RWPE2 (cell line): ENCODE data around the gene DNAJC7.

Experiments used
- ATAC-seq: fragments of 200-7000 bp; cut with Tn5 transposase; 3 replicates; pipeline ENCODE4 v1.9.1; 2021; ENCODE audit warnings: low read depth
- DNase-seq: peaks from one replicate; pipeline ENCODE4 v3.0.0-alpha.2; 2020; ENCODE audit warnings: low spot score
- H3K27ac ChIP-seq: fragments of 450-650 bp; 2 replicates; pipeline ENCODE4 v1.5.1; 2017; ENCODE audit warnings: mild to moderate bottlenecking; ENCODE audit not compliant: poor library complexity, severe bottlenecking
- H3K27me3 ChIP-seq: fragments of 250-450 bp; sonication (Bioruptor Pico); 2 replicates; pipeline ENCODE4 v1.5.1; 2021; ENCODE audit warnings: mild to moderate bottlenecking, moderate library complexity; ENCODE audit not compliant: insufficient read depth, poor library complexity, severe bottlenecking
- H3K36me3 ChIP-seq: fragments of 250-450 bp; sonication (Bioruptor Pico); 2 replicates; pipeline ENCODE4 v1.5.1; 2020; ENCODE audit warnings: low read depth, mild to moderate bottlenecking, moderate library complexity
- H3K4me1 ChIP-seq: fragments of 250-450 bp; sonication (Bioruptor Pico); 2 replicates; pipeline ENCODE4 v1.5.1; 2021; ENCODE audit warnings: mild to moderate bottlenecking, moderate library complexity; ENCODE audit not compliant: insufficient read depth, poor library complexity, severe bottlenecking
- H3K4me3 ChIP-seq: fragments of 250-450 bp; sonication (Bioruptor Pico); 2 replicates; pipeline ENCODE4 v1.5.1; 2021; ENCODE audit warnings: mild to moderate bottlenecking, moderate library complexity; ENCODE audit not compliant: severe bottlenecking
- H3K9me3 ChIP-seq: fragments of 250-450 bp; sonication (Bioruptor Pico); 2 replicates; pipeline ENCODE4 v1.5.1; 2021; ENCODE audit warnings: mild to moderate bottlenecking, moderate library complexity; ENCODE audit not compliant: severe bottlenecking
- TF ChIP-seq, protein P1 (sequence below): fragments of 450-650 bp; IDR thresholded peaks from one replicate; pipeline ENCODE4 v1.5.1; 2017; ENCODE audit warnings: mild to moderate bottlenecking, moderate library complexity; ENCODE audit not compliant: poor library complexity, severe bottlenecking

DNAJC7 gene

DNA sequence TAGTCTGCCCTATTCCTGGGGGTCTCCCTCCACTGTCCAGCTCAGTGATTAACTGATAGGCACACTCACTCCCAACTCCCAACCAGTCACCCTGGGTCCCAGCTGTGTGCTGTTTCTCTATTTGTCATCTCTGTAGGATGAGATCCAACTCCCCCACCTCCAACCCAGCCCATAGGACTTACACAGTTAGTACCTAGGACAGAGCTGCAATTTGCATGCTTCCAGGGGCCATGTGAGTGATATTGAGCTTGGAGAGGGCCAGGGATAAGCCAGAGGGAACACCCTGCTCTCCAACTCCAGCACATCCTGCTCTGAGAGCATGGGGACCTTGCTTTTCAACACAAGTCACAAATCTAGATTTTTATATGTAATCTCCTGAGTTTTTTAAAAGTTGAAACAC is 24.4 kb upstream of the DNAJC7 start:
- no peak overlapping the region for H3K4me3 ChIP-seq
- TF ChIP-seq, protein P1, sequence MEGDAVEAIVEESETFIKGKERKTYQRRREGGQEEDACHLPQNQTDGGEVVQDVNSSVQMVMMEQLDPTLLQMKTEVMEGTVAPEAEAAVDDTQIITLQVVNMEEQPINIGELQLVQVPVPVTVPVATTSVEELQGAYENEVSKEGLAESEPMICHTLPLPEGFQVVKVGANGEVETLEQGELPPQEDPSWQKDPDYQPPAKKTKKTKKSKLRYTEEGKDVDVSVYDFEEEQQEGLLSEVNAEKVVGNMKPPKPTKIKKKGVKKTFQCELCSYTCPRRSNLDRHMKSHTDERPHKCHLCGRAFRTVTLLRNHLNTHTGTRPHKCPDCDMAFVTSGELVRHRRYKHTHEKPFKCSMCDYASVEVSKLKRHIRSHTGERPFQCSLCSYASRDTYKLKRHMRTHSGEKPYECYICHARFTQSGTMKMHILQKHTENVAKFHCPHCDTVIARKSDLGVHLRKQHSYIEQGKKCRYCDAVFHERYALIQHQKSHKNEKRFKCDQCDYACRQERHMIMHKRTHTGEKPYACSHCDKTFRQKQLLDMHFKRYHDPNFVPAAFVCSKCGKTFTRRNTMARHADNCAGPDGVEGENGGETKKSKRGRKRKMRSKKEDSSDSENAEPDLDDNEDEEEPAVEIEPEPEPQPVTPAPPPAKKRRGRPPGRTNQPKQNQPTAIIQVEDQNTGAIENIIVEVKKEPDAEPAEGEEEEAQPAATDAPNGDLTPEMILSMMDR = no peak
- no peaks in the 10 kb centered on the region for H3K36me3 ChIP-seq
- H3K4me1 ChIP-seq = peaks cover 4% of the 10 kb centered on the region
- ATAC-seq (no peak), DNase-seq (no peak)
- no peak overlapping the region for H3K27ac ChIP-seq
- H3K9me3 ChIP-seq = no peaks in the 10 kb centered on the region
- no peaks in the 10 kb centered on the region for H3K27me3 ChIP-seq

DNA sequence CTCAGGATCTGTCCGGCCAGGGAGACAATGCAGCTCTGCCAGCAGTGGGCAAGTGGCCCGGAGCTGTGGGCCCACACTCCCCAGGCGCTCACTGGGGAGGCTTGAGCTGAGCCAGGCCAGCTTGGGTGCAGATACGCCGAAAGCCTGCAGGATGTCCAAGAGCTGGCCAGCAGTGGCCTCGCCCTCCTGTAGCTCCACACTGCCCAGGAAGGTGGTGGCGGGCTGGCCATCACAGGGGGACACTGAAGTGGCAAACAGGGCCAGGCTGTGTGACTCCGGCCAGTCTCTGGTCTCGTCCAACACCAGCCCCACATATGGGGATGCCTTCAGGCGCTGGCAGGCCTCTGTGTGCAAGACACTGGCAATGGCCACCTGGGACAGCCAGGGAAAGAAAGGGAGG is 23.6 kb upstream of the DNAJC7 start:
- H3K4me3 ChIP-seq = no peak overlapping the region
- H3K27me3 ChIP-seq = no peaks in the 10 kb centered on the region
- peaks cover 4% of the 10 kb centered on the region for H3K4me1 ChIP-seq
- ATAC-seq = no peak
- H3K36me3 ChIP-seq = no peaks in the 10 kb centered on the region
- no peak for DNase-seq
- H3K27ac ChIP-seq = no peak overlapping the region
- TF ChIP-seq, protein P1 = no peak
- H3K9me3 ChIP-seq = no peaks in the 10 kb centered on the region

DNA sequence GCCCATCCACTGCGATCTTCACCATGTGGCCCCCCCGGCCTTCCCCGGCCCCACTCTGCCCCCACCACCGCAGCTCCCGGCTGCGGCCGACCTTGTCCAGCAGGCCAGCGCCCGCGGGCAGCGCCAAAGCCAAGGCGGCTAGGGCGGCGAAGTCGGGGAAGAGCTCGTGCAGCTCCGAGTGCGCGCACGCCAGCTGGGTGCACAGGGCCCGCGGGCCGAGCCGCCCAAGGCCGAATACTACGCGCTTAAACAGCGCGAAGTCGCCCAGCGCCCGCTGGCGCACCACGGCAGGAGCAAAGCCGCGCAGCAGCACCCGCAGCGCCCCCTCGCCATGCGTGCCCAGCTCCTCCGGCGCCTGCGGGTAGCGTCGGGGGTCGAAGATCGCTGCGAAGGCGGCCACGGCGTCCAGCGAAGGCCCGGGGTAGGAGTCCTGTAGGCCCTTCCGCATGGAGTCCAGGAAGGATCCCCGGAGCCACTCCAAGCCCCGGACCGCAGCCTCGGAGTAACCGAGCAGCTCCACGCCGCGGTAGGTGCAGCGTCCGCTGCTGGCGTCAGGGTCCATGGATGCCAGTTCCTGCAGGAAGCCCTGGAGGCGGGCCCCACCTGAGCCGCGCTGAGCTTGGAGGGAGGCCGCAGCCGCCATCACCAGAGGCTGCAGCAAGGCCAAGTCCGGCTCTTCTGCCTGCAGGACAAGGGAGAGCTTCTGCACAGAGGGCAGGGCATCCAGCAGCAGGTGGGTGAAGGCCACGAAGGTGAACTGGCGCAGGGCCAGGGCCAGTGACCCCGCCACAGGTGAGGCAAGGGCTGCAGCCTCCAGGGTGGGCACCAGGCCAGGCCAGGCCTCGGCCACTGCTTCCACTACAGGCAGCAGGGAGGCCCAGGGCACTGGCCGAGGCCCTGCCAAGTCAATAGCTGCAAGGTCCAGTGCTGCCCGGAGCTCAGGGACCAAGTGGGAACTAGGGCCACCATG is 22.8 kb upstream of the DNAJC7 start:
- no peak for DNase-seq
- Histone ChIP-seq H3K9me3 (no peaks in the 10 kb centered on the region), H3K4me1 (peaks cover 4% of the 10 kb centered on the region), H3K36me3 (no peaks in the 10 kb centered on the region), H3K4me3 (no peak overlapping the region), H3K27ac (no peak overlapping the region), H3K27me3 (no peaks in the 10 kb centered on the region)
- TF ChIP-seq, protein P1 = no peak
- no peak for ATAC-seq

DNA sequence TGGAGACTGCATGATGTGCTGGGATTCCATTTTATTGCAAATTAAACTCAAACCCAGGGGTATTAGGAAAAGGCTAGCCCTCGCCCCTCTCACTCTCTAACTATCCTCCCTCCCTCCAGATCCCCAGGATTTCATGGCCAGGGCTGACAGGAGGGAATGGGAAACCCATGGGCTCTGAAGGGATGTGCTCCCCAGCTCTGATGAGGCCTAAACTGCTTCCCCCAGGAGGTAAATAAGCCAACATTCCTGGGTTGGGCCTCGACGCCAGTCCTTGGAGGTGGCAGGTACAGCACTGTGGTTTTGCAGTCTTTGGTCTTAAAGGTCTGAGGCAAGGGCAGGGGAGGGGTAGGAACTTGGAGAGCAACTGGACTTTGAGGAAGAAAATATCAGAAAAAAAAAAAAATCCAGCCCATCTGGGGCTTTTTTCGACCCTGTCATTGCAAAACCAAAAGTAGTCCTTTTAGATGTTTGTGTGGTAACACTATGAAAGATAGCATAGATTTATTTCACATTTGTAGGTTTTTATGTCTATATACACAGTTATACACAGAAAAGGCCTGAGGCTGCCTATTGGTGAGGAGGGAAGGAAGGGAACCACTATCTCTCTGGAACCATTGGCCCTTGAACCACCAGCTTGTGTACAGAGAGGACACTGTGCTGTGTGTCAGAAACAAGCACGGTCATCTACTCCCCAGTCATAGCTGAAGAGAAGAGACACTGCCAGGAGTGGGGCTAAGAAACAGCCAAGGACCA is 21.2 kb upstream of the DNAJC7 start:
- Histone ChIP-seq H3K36me3 (no peaks in the 10 kb centered on the region), H3K9me3 (no peaks in the 10 kb centered on the region), H3K4me1 (peaks cover 4% of the 10 kb centered on the region), H3K27ac (no peak overlapping the region), H3K4me3 (no peak overlapping the region), H3K27me3 (no peaks in the 10 kb centered on the region)
- DNase-seq (no peak), ATAC-seq (peak; percentile 16; the same call in 1 of the 3 replicates)
- TF ChIP-seq, protein P1 = no peak
